ENCODE measurements around the gene LETM1.

Gene LETM1

DNA sequence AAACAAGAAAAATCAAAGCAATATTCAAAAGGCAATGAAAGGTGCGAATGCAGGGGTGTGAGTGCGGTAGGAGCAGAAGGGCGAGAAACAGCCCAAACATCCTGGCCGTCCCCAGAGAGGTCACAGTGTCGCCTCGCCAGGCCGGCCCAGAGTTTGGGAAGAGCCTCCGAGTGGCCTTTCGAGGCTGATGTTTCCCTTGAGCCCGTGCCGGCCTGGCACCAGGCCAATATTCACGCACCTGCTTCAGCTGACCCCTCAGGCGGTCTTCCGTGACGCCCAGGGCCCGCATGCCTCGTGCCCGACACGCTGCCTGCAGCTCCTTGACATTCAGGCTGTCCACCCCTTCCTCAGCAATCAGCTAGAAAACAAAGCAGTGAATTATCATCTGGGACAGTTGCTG lies 30.6 kb downstream of the LETM1 start:
- no peak for DNase-seq (ENCODE audit: low read depth)

- no peak for DNase-seq (ENCODE audit: low read depth)
Measured at GRCh38 chr4:1824746-1825145, 31.2 kb downstream of the LETM1 start.

DNA sequence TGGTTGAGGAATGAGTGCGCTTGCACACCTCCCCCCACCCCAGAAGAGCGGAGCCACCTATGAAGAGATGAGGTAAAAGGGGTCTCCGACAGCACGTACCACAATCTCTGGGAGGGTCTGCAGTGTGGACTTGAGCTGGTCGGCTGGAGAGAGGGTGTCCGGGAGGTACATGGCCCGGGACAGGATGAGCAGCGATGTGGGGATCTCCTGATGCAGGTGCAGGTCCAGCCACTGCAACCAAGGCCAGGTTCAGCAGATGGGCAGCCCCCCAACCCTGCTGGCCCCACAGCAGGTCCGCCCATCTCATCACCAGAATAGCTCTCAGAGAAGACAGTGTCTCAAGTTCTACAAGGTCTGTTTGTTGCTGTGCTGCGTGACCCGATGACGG lies 32.4 kb downstream of the LETM1 start:
- DNase-seq (ENCODE audit: low read depth), result no peak

DNA sequence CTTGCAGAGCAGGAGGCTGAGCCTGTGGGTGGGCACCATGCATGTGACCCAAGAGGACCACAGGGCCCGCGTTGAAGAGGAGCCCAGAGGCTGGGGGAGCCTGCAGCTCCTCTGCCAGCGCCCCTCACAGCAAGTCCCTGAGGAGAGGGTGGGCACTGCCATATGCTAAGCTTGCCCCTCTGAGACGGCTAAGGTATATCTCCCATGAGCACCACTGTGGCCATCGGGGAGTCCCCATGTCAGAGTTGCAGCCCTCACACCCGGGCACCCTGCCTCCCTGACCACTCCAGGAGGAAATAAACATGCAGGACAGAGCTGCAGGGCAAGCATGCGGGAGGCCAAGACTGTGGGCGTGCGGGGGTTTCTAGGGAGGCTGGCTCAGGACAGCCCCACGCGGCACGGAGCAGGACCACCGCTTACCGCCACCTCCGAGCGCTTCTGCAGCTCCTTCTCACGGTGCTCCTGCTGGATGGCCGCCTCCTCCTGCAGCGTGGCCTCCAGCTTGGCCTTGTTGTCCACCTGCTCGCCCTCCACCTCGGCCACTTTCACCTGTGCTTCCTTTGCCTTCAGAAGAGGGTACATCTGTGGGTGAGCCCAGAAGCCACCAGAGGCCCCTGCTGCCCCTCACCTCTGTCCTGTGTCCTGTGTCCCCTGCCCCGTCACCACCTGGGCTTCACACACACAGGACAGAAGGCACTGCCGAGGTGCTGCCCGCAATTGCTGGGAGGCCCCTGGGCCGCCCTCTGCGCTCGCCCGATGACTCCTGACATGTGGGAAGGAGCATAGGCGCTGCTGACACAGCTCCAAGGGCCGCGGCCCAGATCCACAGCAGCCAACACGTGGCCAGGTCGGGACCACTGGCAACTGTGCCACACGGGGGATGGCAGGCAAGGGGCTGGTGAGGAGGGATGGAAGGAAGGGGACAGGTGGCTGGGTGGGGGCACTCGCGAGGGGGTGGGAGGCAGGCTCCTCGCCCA lies 33.1 kb downstream of the LETM1 start:
- no peak for DNase-seq (ENCODE audit: low read depth)

GRCh38 chr4:1821679-1822567 lies 34.0 kb downstream of the LETM1 start:
- no peak for DNase-seq (ENCODE audit: low read depth)

DNA sequence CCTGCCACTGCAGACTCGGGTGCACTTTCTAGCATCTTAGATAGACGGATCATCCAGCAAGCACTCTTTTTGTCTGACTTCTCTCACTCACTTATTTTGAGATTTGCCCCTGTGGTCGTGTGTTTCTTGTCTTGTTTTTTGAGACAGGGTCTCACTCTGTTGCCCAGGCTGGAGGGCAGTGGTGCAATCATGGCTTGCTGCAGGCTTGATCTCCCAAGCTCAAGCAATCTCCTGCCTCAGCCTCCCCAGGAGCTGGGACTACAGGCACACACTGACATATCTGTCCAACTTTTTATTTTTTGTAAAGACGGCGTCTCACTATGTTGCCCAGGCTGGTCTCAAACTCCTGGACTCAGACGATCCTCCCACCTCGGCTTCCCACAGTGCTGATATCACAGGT lies 36.1 kb downstream of the LETM1 start:
- no peak for DNase-seq (ENCODE audit: low read depth)

DNA sequence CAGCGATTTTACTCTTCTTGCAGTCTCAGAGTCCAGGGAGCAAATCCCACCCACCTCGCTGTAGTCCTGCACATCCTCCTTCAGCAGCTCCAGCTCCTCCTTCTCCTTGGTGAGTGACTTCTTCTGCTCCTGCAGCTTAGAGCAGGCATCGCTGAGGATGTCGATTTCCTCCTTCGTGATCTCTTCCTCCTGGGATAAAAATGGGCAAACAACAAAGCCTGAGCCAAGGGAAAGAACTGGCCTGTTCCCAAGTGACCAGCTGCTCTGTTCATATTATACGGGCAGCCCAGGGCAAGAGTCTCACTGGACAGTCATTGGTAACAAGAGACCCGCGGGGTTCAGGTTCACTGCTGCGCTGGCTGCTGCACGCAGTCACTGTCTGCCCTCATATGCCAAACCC lies 36.7 kb downstream of the LETM1 start:
- no peak for DNase-seq (ENCODE audit: low read depth)

DNA sequence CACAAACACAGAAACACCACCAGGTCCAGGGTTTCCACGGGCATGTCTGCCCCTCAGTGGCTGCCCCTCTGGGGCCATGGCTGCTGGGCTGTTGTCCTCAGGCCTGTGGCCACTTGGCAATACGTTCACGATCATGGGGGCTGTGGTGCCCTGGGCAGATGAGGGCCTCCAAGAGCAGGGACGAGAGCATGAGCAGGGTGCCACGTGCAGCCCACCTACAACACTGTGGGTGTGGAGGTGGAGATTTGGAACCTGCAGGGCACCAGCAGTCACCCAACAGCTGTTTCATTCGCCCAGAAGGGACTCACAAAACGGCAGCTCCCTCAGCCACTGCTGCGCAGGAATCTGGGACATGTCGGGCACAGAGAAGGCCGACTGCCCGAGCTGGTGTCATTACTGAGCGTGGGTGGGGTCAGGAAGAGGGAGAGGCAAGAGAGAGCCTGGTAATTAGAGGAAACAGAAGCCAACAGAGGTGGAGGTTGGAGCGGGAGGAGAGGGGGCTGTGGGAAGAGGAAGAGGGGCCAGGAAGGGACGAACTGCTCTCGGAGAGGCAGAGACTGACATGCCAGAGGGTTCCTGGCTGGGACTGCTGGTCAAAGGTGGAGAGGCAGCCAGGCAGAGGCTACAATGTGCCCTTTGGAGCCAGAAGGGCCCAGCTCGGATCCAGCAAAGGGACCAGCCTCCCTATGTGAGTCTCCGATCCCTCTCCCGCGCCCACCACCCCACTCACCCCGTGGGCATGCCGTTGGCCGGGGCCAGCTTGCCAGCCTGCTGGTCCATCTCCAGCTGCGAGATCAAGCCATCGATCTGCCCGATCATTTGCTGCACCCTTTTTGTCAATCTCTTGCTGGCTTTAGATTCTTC lies 39.7 kb downstream of the LETM1 start:
- no peak for DNase-seq (ENCODE audit: low read depth)

DNA sequence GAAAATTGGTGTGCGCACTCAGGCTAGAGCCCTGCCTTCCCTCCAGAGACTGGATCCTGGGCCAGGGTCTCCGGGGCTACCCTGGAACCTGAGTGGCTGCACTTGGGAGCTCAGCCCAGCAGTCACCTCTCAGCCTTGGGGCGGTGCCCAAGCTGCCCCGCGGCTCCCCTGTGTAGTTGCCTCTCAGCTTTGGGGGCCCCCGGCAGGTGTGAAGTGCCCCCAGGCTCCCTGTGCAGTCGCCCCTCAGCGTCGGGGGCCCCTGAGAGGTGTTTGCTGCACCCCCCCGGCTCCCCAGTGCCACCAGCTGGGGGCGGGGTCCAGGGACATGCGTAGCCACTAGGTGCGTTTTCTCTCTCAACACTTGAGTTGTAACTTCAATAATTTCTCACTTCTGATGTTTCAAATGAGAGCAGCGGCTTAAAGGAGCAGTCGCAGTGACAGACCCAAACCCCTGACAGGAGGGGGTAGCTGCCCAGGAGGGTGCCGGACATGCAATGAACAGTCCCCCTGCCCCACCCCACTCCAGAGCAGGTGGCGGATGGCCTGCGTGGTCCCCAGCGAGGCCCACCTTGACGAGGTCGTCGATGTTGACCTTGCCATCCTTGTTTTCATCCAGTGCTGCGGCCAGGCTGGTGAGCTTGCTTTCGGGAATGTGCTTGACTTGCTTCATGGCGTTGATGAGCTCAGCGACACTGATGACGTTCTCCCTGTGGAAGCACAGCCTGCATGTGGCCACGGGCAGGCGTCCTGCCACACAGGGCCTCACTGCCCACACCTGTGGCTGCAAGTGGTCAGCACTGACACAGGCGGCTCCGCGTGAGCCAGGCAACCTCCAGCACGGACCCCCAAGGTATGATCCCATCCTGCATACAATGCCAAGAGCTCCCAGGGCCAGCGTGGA lies 40.6 kb downstream of the LETM1 start:
- no peak for DNase-seq (ENCODE audit: low read depth)

DNA sequence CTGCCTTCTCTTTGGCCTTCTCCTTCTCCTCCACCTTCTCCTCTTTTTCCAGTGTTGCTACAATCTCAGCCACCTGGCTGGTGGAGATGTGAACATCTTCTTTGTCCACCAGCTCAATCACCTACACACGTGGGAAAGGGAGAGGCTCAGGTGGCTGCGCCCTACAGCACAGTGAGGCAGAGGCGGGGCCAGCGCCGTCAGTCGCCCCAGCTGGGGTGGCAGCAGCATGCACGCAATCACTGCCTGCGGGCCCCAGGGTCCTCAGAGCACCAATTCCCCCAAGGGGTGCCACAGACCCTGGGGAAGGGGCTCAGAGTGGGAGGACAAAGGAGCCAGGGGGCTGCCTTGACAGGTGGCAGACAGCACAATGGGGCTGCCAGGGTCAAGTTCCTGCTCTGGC lies 41.5 kb downstream of the LETM1 start:
- DNase-seq (ENCODE audit: low read depth), result no peak

- DNase-seq (ENCODE audit: low read depth), result no peak
Measured at GRCh38 chr4:1813915-1814314, 42.0 kb downstream of the LETM1 start.

GRCh38 chr4:1813231-1813630 lies 42.7 kb downstream of the LETM1 start:
- no peak for DNase-seq (ENCODE audit: low read depth)

GRCh38 chr4:1812720-1813119 lies 43.2 kb downstream of the LETM1 start:
- DNase-seq (ENCODE audit: low read depth), result no peak

DNA sequence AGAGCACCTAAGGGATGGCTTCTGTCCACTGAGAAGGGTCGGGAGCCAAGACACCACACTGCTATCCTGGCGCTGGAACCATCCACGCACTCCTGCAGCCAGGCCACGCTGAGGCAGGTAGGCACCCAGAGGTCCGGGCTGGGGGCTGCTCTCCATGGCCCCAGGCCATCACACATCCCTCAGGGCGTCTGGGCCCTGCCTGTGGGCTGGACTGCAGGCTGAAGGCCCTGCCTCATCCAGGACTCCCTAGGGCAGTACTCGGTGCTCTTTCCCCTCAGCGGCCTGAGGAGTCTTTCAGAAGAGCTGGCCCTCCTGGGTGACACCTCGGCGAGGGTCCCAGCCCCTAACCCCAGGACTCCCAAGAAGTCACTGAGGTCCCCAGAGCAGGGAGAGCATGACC lies 45.2 kb downstream of the LETM1 start:
- DNase-seq (ENCODE audit: low read depth), result no peak

- DNase-seq (ENCODE audit: low read depth), result no peak
Measured at GRCh38 chr4:1809754-1810502, 46.0 kb downstream of the LETM1 start.

- no peak for DNase-seq (ENCODE audit: low read depth)
Measured at GRCh38 chr4:1808851-1809753, 46.9 kb downstream of the LETM1 start.

DNA sequence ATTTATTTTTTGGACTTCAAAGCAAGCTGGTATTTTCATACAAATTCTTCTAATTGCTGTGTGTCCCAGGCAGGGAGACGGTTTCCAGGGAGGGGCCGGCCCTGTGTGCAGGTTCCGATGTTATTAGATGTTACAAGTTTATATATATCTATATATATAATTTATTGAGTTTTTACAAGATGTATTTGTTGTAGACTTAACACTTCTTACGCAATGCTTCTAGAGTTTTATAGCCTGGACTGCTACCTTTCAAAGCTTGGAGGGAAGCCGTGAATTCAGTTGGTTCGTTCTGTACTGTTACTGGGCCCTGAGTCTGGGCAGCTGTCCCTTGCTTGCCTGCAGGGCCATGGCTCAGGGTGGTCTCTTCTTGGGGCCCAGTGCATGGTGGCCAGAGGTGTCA lies 47.6 kb downstream of the LETM1 start:
- DNase-seq (ENCODE audit: low read depth), result no peak

- DNase-seq (ENCODE audit: low read depth), result no peak
Measured at GRCh38 chr4:1807332-1807777, 48.6 kb downstream of the LETM1 start.
